K562 (cell line): ENCODE data around the gene TTLL4.

Source experiments
- COPS2 ChIP-seq: fragments of 450-650 bp; conservative IDR thresholded peaks from 2 replicates; pipeline ENCODE4 v1.6.1; 2016; ENCODE audit warnings: mild to moderate bottlenecking, moderate library complexity
- HMG20A ChIP-seq: fragments of 450-650 bp; formaldehyde crosslinking; conservative IDR thresholded peaks from 2 replicates; pipeline ENCODE4 v1.4.0; 2020; ENCODE audit warnings: mild to moderate bottlenecking, mixed read lengths
- KLF16 ChIP-seq: IDR thresholded peaks from 2 replicates; pipeline ENCODE4 v1.6.1; 2016; ENCODE audit warnings: antibody characterized with exemption
- NCOR1 ChIP-seq: fragments of 450-650 bp; IDR thresholded peaks from 2 replicates; pipeline ENCODE4 v1.6.1; 2016; ENCODE audit warnings: mild to moderate bottlenecking, moderate library complexity
- SAP30 ChIP-seq: fragments of 200-600 bp; sonication (generic); IDR thresholded peaks from 2 replicates; pipeline ENCODE4 v1.6.1; 2012; ENCODE audit warnings: borderline replicate concordance, low read depth, mild to moderate bottlenecking, moderate library complexity, low read length, control low read depth, inconsistent platforms; ENCODE audit not compliant: insufficient read depth, poor library complexity, severe bottlenecking
- SMAD1 ChIP-seq: fragments of 150-350 bp; IDR thresholded peaks from 2 replicates; pipeline ENCODE4 v1.6.1; 2014; ENCODE audit warnings: low read length, low read depth; ENCODE audit not compliant: partially characterized antibody
- ZNF174 ChIP-seq: fragments of 250-450 bp; sonication (Bioruptor Pico); IDR thresholded peaks from 2 replicates; pipeline ENCODE4 v1.4.0; 2020; ENCODE audit warnings: mild to moderate bottlenecking
- ZNF77 ChIP-seq: fragments of 250-450 bp; sonication (Bioruptor Pico); IDR thresholded peaks from 2 replicates; pipeline ENCODE4 v1.5.0; 2020
- ZNF780A ChIP-seq: fragments of 250-450 bp; sonication (Bioruptor Pico); IDR thresholded peaks from 2 replicates; pipeline ENCODE4 v1.5.0; 2021; ENCODE audit warnings: mild to moderate bottlenecking
- TF ChIP-seq, protein P1 (sequence below): sonication (generic); formaldehyde crosslinking; IDR thresholded peaks from 2 replicates; pipeline ENCODE4 v1.8.0; 2023; ENCODE audit warnings: missing genetic modification reagents, mild to moderate bottlenecking, borderline replicate concordance
- TF ChIP-seq, protein P2 (sequence below): sonication (generic); formaldehyde crosslinking; IDR thresholded peaks from 2 replicates; pipeline ENCODE4 v1.8.1; 2023; ENCODE audit warnings: mild to moderate bottlenecking, missing genetic modification reagents
- TF ChIP-seq, protein P3 (sequence below): fragments of 250-450 bp; sonication (Bioruptor Pico); IDR thresholded peaks from 2 replicates; pipeline ENCODE4 v1.5.0; 2022; ENCODE audit warnings: mild to moderate bottlenecking

DNA sequence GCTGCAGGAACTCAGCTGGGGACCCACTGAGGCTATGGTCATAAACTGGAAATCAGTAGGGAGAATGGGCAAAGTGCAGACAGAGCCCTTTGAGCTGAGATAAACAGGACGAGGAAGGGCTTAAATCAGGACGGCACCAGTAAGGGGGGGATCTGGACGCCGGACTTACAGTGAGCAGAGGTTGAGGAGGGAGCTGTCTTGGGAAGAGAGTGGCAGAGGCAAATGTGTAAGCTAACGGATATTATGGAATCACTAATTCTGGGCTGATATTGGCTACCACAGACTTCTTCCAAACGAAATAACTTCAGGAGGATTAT is 71.9 kb downstream of the TTLL4 start:
- TF ChIP-seq HMG20A (CRISPR knock-in tag) (no peak), ZNF77 (no peak), NCOR1 (no peak), ZNF174 (CRISPR knock-in tag) (no peak), COPS2 (no peak), ZNF780A (CRISPR knock-in tag) (no peak), KLF16 (no peak), SAP30 (no peak), SMAD1 (no peak)
- TF ChIP-seq, protein P1, sequence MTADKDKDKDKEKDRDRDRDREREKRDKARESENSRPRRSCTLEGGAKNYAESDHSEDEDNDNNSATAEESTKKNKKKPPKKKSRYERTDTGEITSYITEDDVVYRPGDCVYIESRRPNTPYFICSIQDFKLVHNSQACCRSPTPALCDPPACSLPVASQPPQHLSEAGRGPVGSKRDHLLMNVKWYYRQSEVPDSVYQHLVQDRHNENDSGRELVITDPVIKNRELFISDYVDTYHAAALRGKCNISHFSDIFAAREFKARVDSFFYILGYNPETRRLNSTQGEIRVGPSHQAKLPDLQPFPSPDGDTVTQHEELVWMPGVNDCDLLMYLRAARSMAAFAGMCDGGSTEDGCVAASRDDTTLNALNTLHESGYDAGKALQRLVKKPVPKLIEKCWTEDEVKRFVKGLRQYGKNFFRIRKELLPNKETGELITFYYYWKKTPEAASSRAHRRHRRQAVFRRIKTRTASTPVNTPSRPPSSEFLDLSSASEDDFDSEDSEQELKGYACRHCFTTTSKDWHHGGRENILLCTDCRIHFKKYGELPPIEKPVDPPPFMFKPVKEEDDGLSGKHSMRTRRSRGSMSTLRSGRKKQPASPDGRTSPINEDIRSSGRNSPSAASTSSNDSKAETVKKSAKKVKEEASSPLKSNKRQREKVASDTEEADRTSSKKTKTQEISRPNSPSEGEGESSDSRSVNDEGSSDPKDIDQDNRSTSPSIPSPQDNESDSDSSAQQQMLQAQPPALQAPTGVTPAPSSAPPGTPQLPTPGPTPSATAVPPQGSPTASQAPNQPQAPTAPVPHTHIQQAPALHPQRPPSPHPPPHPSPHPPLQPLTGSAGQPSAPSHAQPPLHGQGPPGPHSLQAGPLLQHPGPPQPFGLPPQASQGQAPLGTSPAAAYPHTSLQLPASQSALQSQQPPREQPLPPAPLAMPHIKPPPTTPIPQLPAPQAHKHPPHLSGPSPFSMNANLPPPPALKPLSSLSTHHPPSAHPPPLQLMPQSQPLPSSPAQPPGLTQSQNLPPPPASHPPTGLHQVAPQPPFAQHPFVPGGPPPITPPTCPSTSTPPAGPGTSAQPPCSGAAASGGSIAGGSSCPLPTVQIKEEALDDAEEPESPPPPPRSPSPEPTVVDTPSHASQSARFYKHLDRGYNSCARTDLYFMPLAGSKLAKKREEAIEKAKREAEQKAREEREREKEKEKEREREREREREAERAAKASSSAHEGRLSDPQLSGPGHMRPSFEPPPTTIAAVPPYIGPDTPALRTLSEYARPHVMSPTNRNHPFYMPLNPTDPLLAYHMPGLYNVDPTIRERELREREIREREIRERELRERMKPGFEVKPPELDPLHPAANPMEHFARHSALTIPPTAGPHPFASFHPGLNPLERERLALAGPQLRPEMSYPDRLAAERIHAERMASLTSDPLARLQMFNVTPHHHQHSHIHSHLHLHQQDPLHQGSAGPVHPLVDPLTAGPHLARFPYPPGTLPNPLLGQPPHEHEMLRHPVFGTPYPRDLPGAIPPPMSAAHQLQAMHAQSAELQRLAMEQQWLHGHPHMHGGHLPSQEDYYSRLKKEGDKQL, result no peak
- TF ChIP-seq, protein P2, sequence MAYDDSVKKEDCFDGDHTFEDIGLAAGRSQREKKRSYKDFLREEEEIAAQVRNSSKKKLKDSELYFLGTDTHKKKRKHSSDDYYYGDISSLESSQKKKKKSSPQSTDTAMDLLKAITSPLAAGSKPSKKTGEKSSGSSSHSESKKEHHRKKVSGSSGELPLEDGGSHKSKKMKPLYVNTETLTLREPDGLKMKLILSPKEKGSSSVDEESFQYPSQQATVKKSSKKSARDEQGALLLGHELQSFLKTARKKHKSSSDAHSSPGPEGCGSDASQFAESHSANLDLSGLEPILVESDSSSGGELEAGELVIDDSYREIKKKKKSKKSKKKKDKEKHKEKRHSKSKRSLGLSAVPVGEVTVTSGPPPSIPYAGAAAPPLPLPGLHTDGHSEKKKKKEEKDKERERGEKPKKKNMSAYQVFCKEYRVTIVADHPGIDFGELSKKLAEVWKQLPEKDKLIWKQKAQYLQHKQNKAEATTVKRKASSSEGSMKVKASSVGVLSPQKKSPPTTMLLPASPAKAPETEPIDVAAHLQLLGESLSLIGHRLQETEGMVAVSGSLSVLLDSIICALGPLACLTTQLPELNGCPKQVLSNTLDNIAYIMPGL, result no peak
- TF ChIP-seq, protein P3, sequence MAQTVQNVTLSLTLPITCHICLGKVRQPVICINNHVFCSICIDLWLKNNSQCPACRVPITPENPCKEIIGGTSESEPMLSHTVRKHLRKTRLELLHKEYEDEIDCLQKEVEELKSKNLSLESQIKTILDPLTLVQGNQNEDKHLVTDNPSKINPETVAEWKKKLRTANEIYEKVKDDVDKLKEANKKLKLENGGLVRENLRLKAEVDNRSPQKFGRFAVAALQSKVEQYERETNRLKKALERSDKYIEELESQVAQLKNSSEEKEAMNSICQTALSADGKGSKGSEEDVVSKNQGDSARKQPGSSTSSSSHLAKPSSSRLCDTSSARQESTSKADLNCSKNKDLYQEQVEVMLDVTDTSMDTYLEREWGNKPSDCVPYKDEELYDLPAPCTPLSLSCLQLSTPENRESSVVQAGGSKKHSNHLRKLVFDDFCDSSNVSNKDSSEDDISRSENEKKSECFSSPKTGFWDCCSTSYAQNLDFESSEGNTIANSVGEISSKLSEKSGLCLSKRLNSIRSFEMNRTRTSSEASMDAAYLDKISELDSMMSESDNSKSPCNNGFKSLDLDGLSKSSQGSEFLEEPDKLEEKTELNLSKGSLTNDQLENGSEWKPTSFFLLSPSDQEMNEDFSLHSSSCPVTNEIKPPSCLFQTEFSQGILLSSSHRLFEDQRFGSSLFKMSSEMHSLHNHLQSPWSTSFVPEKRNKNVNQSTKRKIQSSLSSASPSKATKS, result no peak
